GM21515 (cell line): ENCODE results near the gene OGA.

ENCODE experiments used
- ATAC-seq: cut with Tn5 transposase; IDR thresholded peaks from one replicate; pipeline ENCODE4 v1.9.1; 2021; ENCODE audit not compliant: unreplicated experiment

Gene OGA

GRCh38 chr10:101818119-101818871 lies at the start of gene OGA:
TSS of gene OGA (minus strand) at chr10:101818444. CDS start at chr10:101818022, 422 bp downstream.
- peak; percentile 77 for ATAC-seq

GRCh38 chr10:101867931-101868330 lies 49.7 kb upstream of the OGA start:
- ATAC-seq, result no peak

- peak; percentile 40 for ATAC-seq
These were observed 41.3 kb upstream of the OGA start for GRCh38 chr10:101859530-101859929.

GRCh38 chr10:101858723-101859500 lies 40.7 kb upstream of the OGA start:
- ATAC-seq, result peak; percentile 71

- no peak for ATAC-seq
These were observed 39.7 kb upstream of the OGA start for GRCh38 chr10:101857802-101858476.

- ATAC-seq, result no peak
These were observed 38.4 kb upstream of the OGA start for GRCh38 chr10:101856626-101857025.

GRCh38 chr10:101851411-101852116 lies 33.3 kb upstream of the OGA start:
- ATAC-seq, result no peak

- no peak for ATAC-seq
These were observed 32.5 kb upstream of the OGA start for GRCh38 chr10:101850749-101851148.

GRCh38 chr10:101848894-101849351 lies 30.7 kb upstream of the OGA start:
- no peak for ATAC-seq

GRCh38 chr10:101848408-101848807 lies 30.2 kb upstream of the OGA start:
- no peak for ATAC-seq

- no peak for ATAC-seq
These were observed 27.6 kb upstream of the OGA start for GRCh38 chr10:101845893-101846292.

- no peak for ATAC-seq
These were observed 25.1 kb upstream of the OGA start, which contains the start of gene KCNIP2 for GRCh38 chr10:101843032-101844021. TSS of gene KCNIP2 (minus strand) at chr10:101843800. CDS start at chr10:101843568, 232 bp downstream.

- no peak for ATAC-seq
These were observed 23.6 kb upstream of the OGA start for GRCh38 chr10:101841826-101842225.

GRCh38 chr10:101840741-101841453 lies 22.7 kb upstream of the OGA start:
- peak; percentile 56 for ATAC-seq

- ATAC-seq, result no peak
These were observed 21.9 kb upstream of the OGA start for GRCh38 chr10:101840102-101840684.

GRCh38 chr10:101839416-101840063 lies 21.3 kb upstream of the OGA start:
- ATAC-seq, result no peak

- ATAC-seq, result no peak
These were observed 20.8 kb upstream of the OGA start for GRCh38 chr10:101839002-101839401.

GRCh38 chr10:101838416-101838970 lies 20.2 kb upstream of the OGA start:
- ATAC-seq, result no peak
